Parathyroid adenoma (tissue), 2 donors: ENCODE measurements around the gene GAB3.

ENCODE experiments used
- H2AFZ ChIP-seq: fragments of 300-600 bp; sonication (generic); one replicate; pipeline ENCODE4 v1.7.0; 2017; ENCODE audit warnings: antibody characterized with exemption, mild to moderate bottlenecking
- H3K27ac ChIP-seq: fragments of 300-600 bp; sonication (generic); one replicate; pipeline ENCODE4 v1.7.0; 2017
- H3K27me3 ChIP-seq: fragments of 300-600 bp; sonication (generic); one replicate; pipeline ENCODE4 v1.7.0; 2017; ENCODE audit warnings: low read length; ENCODE audit not compliant: control insufficient read depth, insufficient read depth
- H3K36me3 ChIP-seq: fragments of 300-600 bp; sonication (generic); one replicate; pipeline ENCODE4 v1.7.0; 2017; ENCODE audit warnings: low read length; ENCODE audit not compliant: control insufficient read depth, insufficient read depth
- H3K4me1 ChIP-seq: fragments of 300-600 bp; sonication (generic); one replicate; pipeline ENCODE4 v1.7.0; 2017; ENCODE audit warnings: control low read depth
- H3K4me2 ChIP-seq: fragments of 300-600 bp; sonication (generic); one replicate; pipeline ENCODE4 v1.7.0; 2017; ENCODE audit warnings: low read length
- H3K4me3 ChIP-seq: fragments of 300-600 bp; sonication (generic); one replicate; pipeline ENCODE4 v1.7.0; 2017; ENCODE audit warnings: low read depth, low read length
- H3K79me2 ChIP-seq: fragments of 300-600 bp; sonication (generic); one replicate; pipeline ENCODE4 v1.7.0; 2017; ENCODE audit warnings: control low read depth
- H3K9ac ChIP-seq: fragments of 300-600 bp; sonication (generic); one replicate; pipeline ENCODE4 v1.7.0; 2017; ENCODE audit warnings: mild to moderate bottlenecking
- H3K9me3 ChIP-seq: fragments of 300-600 bp; sonication (generic); one replicate; pipeline ENCODE4 v1.7.0; 2017; ENCODE audit warnings: low read length; ENCODE audit not compliant: control insufficient read depth
- CTCF ChIP-seq: fragments of 300-600 bp; sonication (generic); IDR thresholded peaks from one replicate; pipeline ENCODE4 v1.7.0; 2017; ENCODE audit warnings: antibody characterized with exemption, mild to moderate bottlenecking
- donor health status: primary hyperparathyroidism.

The GAB3 gene

GRCh38 chrX:154775419-154776349 is 24.8 kb upstream of the GAB3 start:
- Histone ChIP-seq H3K9ac (no peak overlapping the region), H3K27me3 (no peaks in the 10 kb centered on the region), H3K4me1 (no peaks in the 10 kb centered on the region), H3K4me2 (no peak overlapping the region), H3K79me2 (no peaks in the 10 kb centered on the region), H3K36me3 (no peaks in the 10 kb centered on the region), H2AFZ (no peak overlapping the region), H3K27ac (peak overlapping the region; percentile 36), H3K4me3 (no peak overlapping the region), H3K9me3 (no peaks in the 10 kb centered on the region)
- no peak for TF ChIP-seq CTCF

GRCh38 chrX:154774622-154775021 is 23.7 kb upstream of the GAB3 start:
- Histone ChIP-seq H3K27ac (peak overlapping the region; percentile 36), H3K4me2 (no peak overlapping the region), H3K9me3 (no peaks in the 10 kb centered on the region), H3K27me3 (no peaks in the 10 kb centered on the region), H3K4me1 (no peaks in the 10 kb centered on the region), H3K79me2 (no peaks in the 10 kb centered on the region), H3K9ac (no peak overlapping the region), H3K36me3 (no peaks in the 10 kb centered on the region), H3K4me3 (no peak overlapping the region), H2AFZ (no peak overlapping the region)
- no peak for TF ChIP-seq CTCF

DNA sequence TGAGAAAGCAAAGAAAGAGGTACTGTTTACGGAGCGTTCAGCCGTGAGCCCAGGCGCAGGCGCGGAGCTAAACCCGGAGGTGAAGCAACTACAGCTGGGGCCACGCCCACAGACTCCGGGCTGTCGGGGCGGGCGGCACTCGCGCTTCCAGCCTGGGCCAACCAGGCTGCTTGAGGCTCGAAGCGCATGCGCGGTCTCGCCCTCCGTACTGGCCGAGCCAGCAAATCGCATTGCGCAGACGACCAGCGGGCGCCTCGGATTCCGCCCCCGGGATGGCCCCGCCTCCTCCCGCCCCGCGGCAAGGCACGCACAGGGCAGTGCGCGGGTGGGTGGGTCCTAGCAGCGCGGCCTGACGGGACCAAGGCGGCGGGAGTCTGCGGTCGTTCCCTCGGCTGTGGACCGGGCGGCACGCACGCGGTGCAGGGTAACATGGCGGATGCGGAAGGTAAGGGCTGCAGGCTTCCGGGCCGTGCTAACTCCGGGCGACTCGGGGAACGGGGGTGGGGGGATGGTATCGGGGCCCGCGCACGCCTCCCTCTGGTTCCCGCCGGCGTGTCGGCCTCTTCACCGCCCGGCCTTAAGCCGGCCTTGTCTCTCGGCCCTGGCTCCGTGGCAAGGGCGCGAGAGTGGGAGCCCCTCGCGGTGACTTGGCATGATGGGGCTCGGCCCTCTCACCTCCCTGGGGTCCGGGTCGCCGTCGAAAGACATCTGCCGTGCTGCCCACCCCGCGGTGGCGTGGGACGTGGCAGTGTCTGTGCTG is 11.8 kb upstream of the GAB3 start, which contains the start of gene DKC1:
Gene DKC1, plus strand, starts transcription at position 328 of the 760 bp plus-strand sequence. Its CDS starts 102 bp downstream, at position 430.
- peak within 1 kb of the TSS; percentile 80 for H2AFZ ChIP-seq
- H3K4me1 ChIP-seq = no peaks in the 10 kb centered on the region
- no peaks in the 10 kb centered on the region for H3K79me2 ChIP-seq
- peak within 1 kb of the TSS; percentile 63 for H3K4me3 ChIP-seq
- H3K27me3 ChIP-seq = no peaks in the 10 kb centered on the region
- peak within 1 kb of the TSS; percentile 74 for H3K4me2 ChIP-seq
- H3K27ac ChIP-seq = peak within 1 kb of the TSS; percentile 61
- H3K9me3 ChIP-seq = no peaks in the 10 kb centered on the region
- H3K9ac ChIP-seq = peak within 1 kb of the TSS; percentile 19
- no peaks in the 10 kb centered on the region for H3K36me3 ChIP-seq
- TF ChIP-seq CTCF = no peak

DNA sequence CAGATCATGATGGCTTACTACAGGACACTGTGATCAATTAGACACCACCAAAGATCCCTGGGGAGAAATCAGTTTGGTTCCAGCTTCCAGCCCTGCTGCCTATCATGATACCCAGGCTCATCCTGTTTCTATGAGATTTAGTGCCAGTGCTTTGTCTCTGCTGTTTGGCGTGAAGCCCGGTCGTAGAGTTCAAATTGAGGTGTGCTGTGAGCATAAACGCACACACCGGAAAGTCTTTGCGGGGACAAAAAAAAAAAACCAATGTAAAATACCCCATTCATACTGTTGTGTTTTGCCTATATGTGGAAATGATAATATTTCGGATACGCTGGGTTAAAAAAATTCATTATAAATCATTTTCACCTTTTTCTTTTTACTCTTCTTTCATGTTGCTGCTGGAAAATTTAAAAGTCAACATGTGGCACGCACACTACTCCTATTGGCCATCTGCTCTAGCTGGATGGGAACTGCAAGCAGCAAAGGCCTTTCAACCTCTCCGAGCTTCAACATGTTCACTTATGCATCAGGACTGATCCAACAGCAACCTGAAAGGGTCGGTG is 11.2 kb upstream of the GAB3 start:
- TF ChIP-seq CTCF = no peak
- H3K27me3 ChIP-seq = no peaks in the 10 kb centered on the region
- peak overlapping the region; percentile 74 for H3K4me2 ChIP-seq
- H3K4me1 ChIP-seq = no peaks in the 10 kb centered on the region
- no peaks in the 10 kb centered on the region for H3K79me2 ChIP-seq
- H3K36me3 ChIP-seq = no peaks in the 10 kb centered on the region
- no peak overlapping the region for H3K9ac ChIP-seq
- peak overlapping the region; percentile 80 for H2AFZ ChIP-seq
- H3K9me3 ChIP-seq = no peaks in the 10 kb centered on the region
- H3K27ac ChIP-seq = peak overlapping the region; percentile 61
- peak overlapping the region; percentile 63 for H3K4me3 ChIP-seq
